ENCODE data around the gene IFNAR2. TPM values are rescaled to one million over a fixed set of nuclear protein-coding genes. Genes with fewer than 3 reads are reported as not detected.
A peak's percentile ranks its signal among the peaks of the same experiment; 100 is the strongest.
"Not testable (repeated sequence)": the region's sequence is repeated elsewhere in the genome, so short reads cannot be mapped to it uniquely, and the experiment has no call there.

IFNAR2 gene
- total RNA-seq, 3 donors from 2014 or later: 13.9 to 20.2 (median 14.7) TPM

DNA sequence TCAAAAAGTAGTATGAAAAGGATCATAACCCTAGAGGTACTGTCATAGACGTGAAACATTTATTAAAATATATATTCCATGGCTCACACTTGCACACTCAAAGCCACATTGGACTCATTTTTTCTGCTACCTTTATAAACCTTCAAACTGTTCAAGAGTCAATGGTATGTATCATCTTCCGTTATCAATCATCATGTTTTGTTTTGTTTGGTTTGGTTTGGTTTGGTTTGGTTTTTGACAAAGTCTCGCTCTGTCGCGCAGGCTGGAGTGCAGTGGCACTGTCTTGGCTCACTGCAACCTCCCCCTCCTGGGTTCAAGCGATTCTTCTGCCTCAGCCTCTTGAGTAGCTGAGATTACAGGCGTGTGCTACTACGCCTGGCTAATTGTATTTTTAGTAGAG lies 1.8 kb downstream of the IFNAR2 start:
- Mint-ChIP-seq H3K27me3 (ENCODE audit: low read depth) (no peaks in the 10 kb centered on the region), H3K4me3 (peak overlapping the region; percentile 89), H3K4me1 (ENCODE audit: low read depth) (peaks cover 64% of the 10 kb centered on the region), H3K36me3 (ENCODE audit: insufficient read depth) (peaks cover 15% of the 10 kb centered on the region), H3K9me3 (no peaks in the 10 kb centered on the region)
- ATAC-seq (peak; percentile 61 to 75), DNase-seq (peak; percentile 43)

DNA sequence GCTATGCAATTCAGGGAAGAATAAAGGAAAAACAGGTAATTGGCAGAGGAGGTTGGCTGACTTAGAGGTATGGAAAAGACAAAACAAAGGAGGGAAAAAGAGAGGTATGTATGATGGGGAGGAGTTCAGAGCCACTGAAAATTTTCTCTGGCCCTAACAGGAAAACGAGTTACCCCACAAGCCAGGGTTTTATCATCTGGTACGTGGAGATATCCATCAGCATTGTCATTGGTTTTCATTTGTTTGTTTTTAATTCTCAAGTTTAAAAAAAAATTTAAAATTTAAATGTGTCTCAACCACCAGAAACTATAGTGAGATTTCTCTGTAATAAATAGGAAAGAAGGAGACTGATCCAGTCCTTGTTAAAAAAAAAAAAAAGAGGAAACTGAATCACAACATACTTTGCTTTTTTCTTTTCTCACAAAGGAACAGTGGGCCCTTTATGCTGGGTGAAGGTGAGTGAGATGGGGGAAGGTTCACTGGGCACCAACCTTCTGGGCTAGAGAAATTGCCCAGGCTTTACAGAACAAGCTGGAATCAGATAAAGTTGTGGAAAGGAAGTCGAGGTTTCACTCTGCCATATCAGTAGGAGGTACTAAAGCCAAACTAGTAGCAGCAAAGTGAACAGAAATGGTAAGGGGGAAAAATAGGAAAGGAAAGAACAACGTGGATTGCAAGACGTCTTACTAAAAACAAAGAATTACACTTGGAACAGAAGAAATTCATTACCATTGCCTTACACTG lies 2.7 kb downstream of the IFNAR2 start:
- Mint-ChIP-seq H3K27me3 (ENCODE audit: low read depth) (no peaks in the 10 kb centered on the region), H3K4me1 (ENCODE audit: low read depth) (peaks cover 70% of the 10 kb centered on the region), H3K4me3 (peak overlapping the region; percentile 89), H3K36me3 (ENCODE audit: insufficient read depth) (peaks cover 19% of the 10 kb centered on the region), H3K9me3 (no peaks in the 10 kb centered on the region)
- DNase-seq (no peak), ATAC-seq (no peak)

DNA sequence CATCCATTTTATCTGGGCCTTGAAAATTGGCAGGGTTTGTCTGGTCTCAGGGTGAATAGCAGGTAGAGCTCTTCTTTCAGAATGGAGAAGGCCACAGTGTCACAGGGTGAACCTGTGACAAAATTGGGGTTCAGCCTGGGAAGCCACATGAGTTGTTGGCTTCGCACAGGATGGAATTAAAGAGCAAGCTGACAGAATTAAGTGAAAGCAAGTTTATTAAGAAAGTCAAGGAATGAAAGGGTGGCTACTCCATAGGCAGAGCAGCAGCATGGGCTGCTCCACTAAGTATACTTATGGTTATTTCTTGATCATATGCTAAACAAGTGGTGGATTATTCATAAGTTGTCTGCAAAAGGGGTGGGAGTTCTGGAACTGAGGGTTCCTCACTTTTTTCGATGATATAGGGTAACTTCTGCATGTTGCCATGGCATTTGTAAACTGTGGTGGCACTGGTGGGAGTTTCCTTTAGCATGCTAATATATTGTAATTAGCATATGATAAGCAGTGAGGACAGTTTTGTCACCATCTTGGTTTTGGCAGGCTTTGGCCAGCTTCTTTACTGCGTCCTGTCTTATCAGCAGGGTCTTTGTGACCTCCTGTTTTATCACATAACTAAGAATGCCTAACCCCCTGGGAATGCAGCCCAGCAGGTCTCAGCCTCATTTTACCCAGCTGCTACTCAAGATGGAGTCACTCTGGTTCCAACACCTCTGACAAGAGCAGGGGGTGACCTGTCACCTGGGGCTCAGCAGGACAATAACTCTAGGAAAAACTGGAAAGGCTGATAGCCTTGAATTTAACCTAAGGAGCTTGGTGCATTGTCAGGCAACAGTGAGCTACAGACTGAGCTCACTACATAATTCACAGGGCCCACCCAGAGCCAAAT lies 5.1 kb downstream of the IFNAR2 start:
- Mint-ChIP-seq H3K4me3 (peak overlapping the region; percentile 44), H3K9me3 (no peaks in the 10 kb centered on the region), H3K27me3 (ENCODE audit: low read depth) (no peaks in the 10 kb centered on the region), H3K36me3 (ENCODE audit: insufficient read depth) (peaks cover 19% of the 10 kb centered on the region), H3K4me1 (ENCODE audit: low read depth) (peaks cover 79% of the 10 kb centered on the region)
- ATAC-seq (peak; percentile 19 to 21), DNase-seq (no peak)

DNA sequence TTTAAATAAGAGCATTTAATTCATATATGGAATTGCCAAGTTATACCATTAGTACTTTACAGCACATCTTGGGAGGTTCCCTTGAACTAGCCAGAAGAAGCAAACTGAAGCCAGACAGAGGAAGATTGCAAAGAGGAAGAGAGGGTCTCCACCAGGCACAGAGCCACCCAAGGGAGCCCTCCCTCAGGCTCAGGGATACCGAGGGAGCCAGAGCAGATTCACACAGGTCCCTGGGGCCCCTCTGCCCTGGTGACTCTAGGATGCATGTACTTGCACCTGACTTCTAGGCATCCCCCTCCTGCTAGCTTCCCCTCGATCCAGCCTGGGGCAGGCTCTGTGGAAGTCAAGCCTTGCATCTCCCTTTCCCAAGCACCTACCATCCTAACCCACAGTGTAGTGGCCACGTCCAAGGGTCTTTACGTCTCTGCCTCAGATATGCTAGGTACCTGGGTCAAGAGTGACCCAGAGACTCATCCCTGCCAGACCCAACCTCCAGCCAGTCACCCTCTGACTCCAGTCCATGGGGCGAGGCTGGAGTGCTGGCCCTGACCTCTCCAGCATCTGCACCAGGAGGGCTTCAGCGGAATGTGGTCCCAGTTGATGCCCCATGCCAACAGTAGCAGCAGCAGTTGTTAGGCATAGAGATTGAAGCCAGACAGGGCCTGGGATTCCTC lies 6.4 kb downstream of the IFNAR2 start:
- no peaks in the 10 kb centered on the region for H3K27me3 Mint-ChIP-seq (ENCODE audit: low read depth)
- H3K36me3 Mint-ChIP-seq (ENCODE audit: insufficient read depth): peaks cover 19% of the 10 kb centered on the region
- H3K4me3 Mint-ChIP-seq: no peak overlapping the region
- H3K4me1 Mint-ChIP-seq (ENCODE audit: low read depth): peaks cover 88% of the 10 kb centered on the region
- no peak for ATAC-seq
- no peak for DNase-seq
- H3K9me3 Mint-ChIP-seq: no peaks in the 10 kb centered on the region

DNA sequence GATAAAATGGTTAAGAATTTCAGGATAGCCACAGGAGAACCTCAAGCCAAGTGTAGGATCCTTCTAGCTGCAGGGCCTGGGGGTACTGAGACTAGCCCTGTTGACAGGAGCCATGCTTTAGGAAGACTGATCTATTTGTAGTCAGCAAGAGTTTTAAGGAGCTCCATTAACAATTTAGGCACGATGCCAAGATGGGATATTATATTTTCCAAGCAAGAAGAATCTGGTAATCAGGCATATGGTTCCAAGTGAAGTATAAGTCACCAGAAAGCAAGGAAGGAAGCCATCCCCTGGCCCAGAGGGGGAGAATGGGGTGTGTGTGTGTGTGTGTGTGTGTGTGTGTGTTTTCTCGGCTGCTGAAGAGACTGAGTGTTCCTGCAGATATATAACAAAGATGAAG lies 7.0 kb downstream of the IFNAR2 start:
- Mint-ChIP-seq H3K36me3 (ENCODE audit: insufficient read depth) (peaks cover 19% of the 10 kb centered on the region), H3K9me3 (no peaks in the 10 kb centered on the region), H3K27me3 (ENCODE audit: low read depth) (no peaks in the 10 kb centered on the region), H3K4me3 (peak overlapping the region; percentile 39), H3K4me1 (ENCODE audit: low read depth) (peaks cover 89% of the 10 kb centered on the region)
- ATAC-seq: no peak
- DNase-seq: no peak

DNA sequence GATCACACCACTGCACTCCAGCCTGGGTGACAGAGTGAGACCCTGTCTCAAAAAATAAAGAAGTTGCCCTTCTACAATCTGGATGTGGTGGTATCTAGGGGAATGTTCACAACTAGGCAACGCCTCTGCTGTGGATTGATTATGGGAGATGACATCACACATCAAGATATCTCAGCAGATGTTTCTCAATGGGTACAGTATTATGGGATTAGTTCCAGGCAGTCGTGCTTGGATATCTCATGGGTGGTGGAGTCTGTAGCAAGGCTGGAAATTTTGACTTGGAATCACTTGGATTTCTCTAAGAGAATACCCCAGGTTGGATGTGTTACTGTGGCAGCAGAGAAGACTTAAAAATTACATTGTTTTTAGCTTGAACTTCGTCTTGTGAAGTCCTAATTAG lies 7.7 kb downstream of the IFNAR2 start:
- Mint-ChIP-seq H3K27me3 (ENCODE audit: low read depth) (no peaks in the 10 kb centered on the region), H3K36me3 (ENCODE audit: insufficient read depth) (peaks cover 24% of the 10 kb centered on the region), H3K4me3 (peak overlapping the region; percentile 9), H3K4me1 (ENCODE audit: low read depth) (peaks cover 89% of the 10 kb centered on the region), H3K9me3 (no peaks in the 10 kb centered on the region)
- DNase-seq: no peak
- no peak for ATAC-seq

GRCh38 chr21:33238146-33238545 lies 8.4 kb downstream of the IFNAR2 start:
- Mint-ChIP-seq H3K9me3 (no peaks in the 10 kb centered on the region), H3K4me3 (peak overlapping the region; percentile 57), H3K27me3 (ENCODE audit: low read depth) (no peaks in the 10 kb centered on the region), H3K4me1 (ENCODE audit: low read depth) (peaks cover 83% of the 10 kb centered on the region), H3K36me3 (ENCODE audit: insufficient read depth) (peaks cover 18% of the 10 kb centered on the region)
- ATAC-seq (peak; percentile 54 to 64), DNase-seq (no peak)

GRCh38 chr21:33238565-33239255 lies 9.0 kb downstream of the IFNAR2 start:
- peaks cover 83% of the 10 kb centered on the region for H3K4me1 Mint-ChIP-seq (ENCODE audit: low read depth)
- H3K36me3 Mint-ChIP-seq (ENCODE audit: insufficient read depth): peaks cover 21% of the 10 kb centered on the region
- no peaks in the 10 kb centered on the region for H3K27me3 Mint-ChIP-seq (ENCODE audit: low read depth)
- DNase-seq (no peak), ATAC-seq (peak; percentile 50 to 51)
- peak overlapping the region; percentile 57 for H3K4me3 Mint-ChIP-seq
- no peaks in the 10 kb centered on the region for H3K9me3 Mint-ChIP-seq

- Mint-ChIP-seq H3K4me1 (ENCODE audit: low read depth) (peaks cover 85% of the 10 kb centered on the region), H3K4me3 (peak overlapping the region; percentile 56), H3K36me3 (ENCODE audit: insufficient read depth) (peaks cover 21% of the 10 kb centered on the region)
- not testable (repeated sequence) for H3K9me3 Mint-ChIP-seq; H3K27me3 Mint-ChIP-seq (ENCODE audit: low read depth); ATAC-seq; DNase-seq
These were observed 9.9 kb downstream of the IFNAR2 start for GRCh38 chr21:33239559-33240127.

DNA sequence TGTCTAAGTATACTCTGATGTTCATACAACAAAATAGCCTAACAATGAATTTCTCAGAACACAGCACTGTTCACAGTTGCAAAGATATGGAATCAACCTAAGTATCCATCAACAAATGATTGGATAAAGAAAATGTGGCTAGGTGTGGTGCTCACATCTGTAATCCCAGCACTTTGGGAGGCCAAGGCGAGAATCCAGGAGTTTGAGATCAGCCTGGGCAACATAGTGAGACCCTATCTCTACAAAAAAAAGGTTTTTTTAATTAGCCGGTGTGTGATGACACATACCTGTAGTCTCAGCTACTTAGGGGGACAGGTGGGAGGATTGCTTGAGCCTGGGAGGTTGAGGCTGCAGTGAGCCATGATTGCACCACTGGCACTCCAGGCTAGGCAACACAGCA lies 10.7 kb downstream of the IFNAR2 start:
- H3K27me3 Mint-ChIP-seq (ENCODE audit: low read depth): no peaks in the 10 kb centered on the region
- peaks cover 26% of the 10 kb centered on the region for H3K36me3 Mint-ChIP-seq (ENCODE audit: insufficient read depth)
- ATAC-seq (no peak), DNase-seq (no peak)
- peak overlapping the region; percentile 56 for H3K4me3 Mint-ChIP-seq
- H3K9me3 Mint-ChIP-seq: no peaks in the 10 kb centered on the region
- peaks cover 85% of the 10 kb centered on the region for H3K4me1 Mint-ChIP-seq (ENCODE audit: low read depth)

GRCh38 chr21:33241846-33242245 lies 12.1 kb downstream of the IFNAR2 start:
- peaks cover 85% of the 10 kb centered on the region for H3K4me1 Mint-ChIP-seq (ENCODE audit: low read depth)
- H3K4me3 Mint-ChIP-seq: no peak overlapping the region
- H3K36me3 Mint-ChIP-seq (ENCODE audit: insufficient read depth): peaks cover 34% of the 10 kb centered on the region
- no peaks in the 10 kb centered on the region for H3K9me3 Mint-ChIP-seq
- ATAC-seq (no peak), DNase-seq (no peak)
- no peaks in the 10 kb centered on the region for H3K27me3 Mint-ChIP-seq (ENCODE audit: low read depth)

- H3K27me3 Mint-ChIP-seq (ENCODE audit: low read depth); DNase-seq; H3K4me3 Mint-ChIP-seq; H3K9me3 Mint-ChIP-seq; ATAC-seq: not testable (repeated sequence)
- Mint-ChIP-seq H3K4me1 (ENCODE audit: low read depth) (peaks cover 86% of the 10 kb centered on the region), H3K36me3 (ENCODE audit: insufficient read depth) (peaks cover 42% of the 10 kb centered on the region)
These were observed 13.1 kb downstream of the IFNAR2 start for GRCh38 chr21:33242846-33243245.

- Mint-ChIP-seq H3K4me1 (ENCODE audit: low read depth) (peaks cover 81% of the 10 kb centered on the region), H3K9me3 (no peaks in the 10 kb centered on the region), H3K36me3 (ENCODE audit: insufficient read depth) (peaks cover 54% of the 10 kb centered on the region), H3K27me3 (ENCODE audit: low read depth) (no peaks in the 10 kb centered on the region), H3K4me3 (peak overlapping the region; percentile 53)
- no peak for DNase-seq
- ATAC-seq: peak; percentile 49 to 58
These were observed 14.5 kb downstream of the IFNAR2 start for GRCh38 chr21:33244082-33244778.
